NCI-H526 treated with DMSO at 0.1 percent for 48 hours (cell line): Measurements from ENCODE around the gene CMTM2.
A peak's percentile ranks its signal among the peaks of the same experiment; 100 is the strongest.

Source experiments
- DNase-seq: peaks from one replicate; lab custom pipeline; 2025; lab: John Stamatoyannopoulos, UW

Gene CMTM2

GRCh38 chr16:66578651-66579531 is at the start of gene CMTM2:
CMTM2 (plus strand) TSS chr16:66579463; CDS start chr16:66579608, 145 bp downstream.
- DNase-seq, result no peak

GRCh38 chr16:66529475-66529874 is 49.8 kb upstream of the CMTM2 start:
- DNase-seq, result no peak

- no peak for DNase-seq
These were observed 44.9 kb upstream of the CMTM2 start for GRCh38 chr16:66534376-66534799.

- DNase-seq, result no peak
These were observed 42.7 kb upstream of the CMTM2 start for GRCh38 chr16:66536525-66536924.

GRCh38 chr16:66537236-66537635 is 42.0 kb upstream of the CMTM2 start:
- no peak for DNase-seq

GRCh38 chr16:66538910-66539309 is 40.4 kb upstream of the CMTM2 start:
- no peak for DNase-seq

- no peak for DNase-seq
These were observed 39.4 kb upstream of the CMTM2 start for GRCh38 chr16:66539623-66540469.

- no peak for DNase-seq
These were observed 37.6 kb upstream of the CMTM2 start for GRCh38 chr16:66541388-66542355.

GRCh38 chr16:66542396-66542795 is 36.9 kb upstream of the CMTM2 start:
- DNase-seq, result no peak

GRCh38 chr16:66543541-66543940 is 35.7 kb upstream of the CMTM2 start:
- DNase-seq, result no peak

GRCh38 chr16:66544016-66544757 is 35.1 kb upstream of the CMTM2 start:
- DNase-seq, result no peak

GRCh38 chr16:66547101-66547989 is 31.9 kb upstream of the CMTM2 start:
- DNase-seq, result no peak

GRCh38 chr16:66548068-66548467 is 31.2 kb upstream of the CMTM2 start:
- no peak for DNase-seq

GRCh38 chr16:66548868-66549267 is 30.4 kb upstream of the CMTM2 start:
- DNase-seq, result no peak

GRCh38 chr16:66549284-66550131 is 29.8 kb upstream of the CMTM2 start, which contains the start of gene TK2:
TK2 (minus strand) TSS chr16:66550122; CDS start chr16:66550061, 61 bp downstream.
- no peak for DNase-seq

GRCh38 chr16:66551348-66551759 is 27.9 kb upstream of the CMTM2 start:
- DNase-seq, result no peak

- DNase-seq, result no peak
These were observed 27.4 kb upstream of the CMTM2 start for GRCh38 chr16:66551788-66552285.

- peak; percentile 55 for DNase-seq
These were observed 26.7 kb upstream of the CMTM2 start, which contains the start of gene CKLF for GRCh38 chr16:66552286-66553177. CKLF (plus strand) TSS chr16:66552576; CDS start chr16:66552716, 140 bp downstream.
